GM21528 (cell line): ENCODE measurements around the gene CSF3R.
"Not testable (repeated sequence)": the region's sequence is repeated elsewhere in the genome, so short reads cannot be mapped to it uniquely, and the experiment has no call there.

Experiments used
- ATAC-seq: cut with Tn5 transposase; IDR thresholded peaks from one replicate; pipeline ENCODE4 v1.9.1; 2021; ENCODE audit warnings: mild to moderate bottlenecking, moderate library complexity; ENCODE audit not compliant: unreplicated experiment, low FRiP score

CSF3R gene

DNA sequence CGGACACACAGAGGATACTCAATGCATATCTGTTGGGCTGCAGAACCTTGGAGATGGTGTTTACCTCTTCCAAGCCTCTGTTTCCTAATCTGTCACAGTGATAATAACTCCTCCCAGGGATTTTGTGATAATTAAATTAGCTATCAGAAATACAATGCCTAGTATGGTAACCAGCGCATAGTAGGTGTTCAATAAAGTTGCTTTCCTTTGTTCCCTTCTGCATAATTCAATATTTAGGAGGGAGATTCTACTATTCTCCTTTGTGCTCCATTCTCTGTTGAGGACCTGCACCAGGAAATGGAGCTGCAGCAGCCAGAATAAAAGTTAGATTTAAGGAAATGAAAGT is 3.4 kb upstream of the CSF3R start:
- no peak for ATAC-seq

DNA sequence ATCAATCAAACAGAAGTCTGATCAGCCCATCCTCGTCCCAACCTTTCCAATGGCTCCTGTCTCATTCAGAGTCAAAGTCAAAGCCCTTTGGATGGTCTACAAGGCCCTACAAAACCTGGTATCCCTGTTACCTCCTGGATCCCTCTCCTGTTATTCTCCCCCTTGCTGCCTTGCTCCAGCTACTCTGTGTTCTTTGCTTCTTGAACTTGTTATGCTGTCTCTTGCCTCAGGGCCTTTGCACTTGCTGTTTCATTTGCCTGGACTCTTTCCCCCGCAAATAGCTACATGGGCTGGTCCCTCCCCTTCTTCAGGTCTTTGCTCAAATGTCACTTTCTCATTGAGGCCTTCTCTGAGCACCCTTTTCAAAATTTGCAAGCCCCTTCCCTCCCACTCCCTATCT is 1.4 kb upstream of the CSF3R start:
- no peak for ATAC-seq

GRCh38 chr1:36481771-36482723 is 666 bp downstream of the CSF3R start:
- ATAC-seq: no peak

GRCh38 chr1:36481091-36481490 is 1.6 kb downstream of the CSF3R start:
- no peak for ATAC-seq

DNA sequence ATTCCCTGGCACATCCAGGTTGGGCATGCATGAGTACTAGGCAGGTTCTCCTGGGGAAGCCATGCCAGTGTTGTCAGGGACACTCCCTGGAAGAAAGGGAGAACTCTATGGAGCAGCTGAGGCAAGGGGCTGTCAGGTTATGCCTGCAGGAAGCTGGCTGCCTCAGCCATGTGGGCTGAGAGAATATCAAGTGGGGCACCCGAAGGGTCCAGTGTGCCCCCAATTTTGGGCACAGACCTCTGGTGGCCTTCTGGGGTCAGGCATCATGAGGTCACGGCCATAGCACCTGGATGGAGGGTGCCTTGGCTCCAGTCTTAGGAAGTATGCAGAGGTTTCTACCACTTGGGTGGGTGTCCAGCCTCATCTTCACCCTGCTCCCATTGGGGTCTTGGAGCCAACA is 2.6 kb downstream of the CSF3R start:
- ATAC-seq: no peak

- no peak for ATAC-seq
These were observed 3.1 kb downstream of the CSF3R start for GRCh38 chr1:36479505-36480051.

DNA sequence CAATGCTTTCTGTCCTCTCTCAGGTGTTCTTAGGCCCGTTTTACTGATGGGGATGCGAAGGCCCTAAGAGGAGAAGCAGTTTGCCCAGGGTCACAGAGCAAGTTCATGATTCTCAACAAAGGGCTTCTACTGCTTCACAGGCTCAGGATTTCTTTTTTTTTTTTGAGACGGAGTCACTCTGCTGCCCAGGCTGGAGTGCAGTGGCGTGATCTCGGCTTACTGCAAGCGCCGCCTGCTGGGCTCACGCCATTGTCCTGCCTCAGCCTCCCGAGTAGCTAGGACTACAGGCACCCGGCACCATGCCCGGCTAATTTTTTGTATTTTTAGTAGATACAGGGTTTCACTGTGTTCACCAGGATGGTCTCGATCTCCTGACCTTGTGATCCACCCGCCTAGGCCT is 5.1 kb downstream of the CSF3R start:
- not testable (repeated sequence) for ATAC-seq

DNA sequence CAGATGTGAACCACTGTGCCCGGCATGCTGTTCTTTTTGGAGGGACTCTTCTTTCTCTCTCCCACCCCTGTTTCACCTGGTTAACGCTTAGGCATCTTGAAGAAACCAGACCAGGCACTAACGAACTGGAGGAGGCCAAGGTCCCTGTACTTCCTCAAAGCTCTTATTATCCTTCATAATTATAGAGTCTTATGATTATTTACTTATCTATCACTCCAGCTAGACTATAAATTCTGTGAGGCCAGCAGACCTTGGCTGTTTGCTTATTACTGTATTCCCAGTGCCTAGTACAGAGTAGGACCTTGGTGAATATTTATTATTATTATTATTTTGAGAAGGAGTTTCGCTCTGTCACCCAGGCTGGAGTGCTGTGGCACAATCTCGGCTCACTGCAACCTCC is 5.8 kb downstream of the CSF3R start:
- ATAC-seq: no peak

DNA sequence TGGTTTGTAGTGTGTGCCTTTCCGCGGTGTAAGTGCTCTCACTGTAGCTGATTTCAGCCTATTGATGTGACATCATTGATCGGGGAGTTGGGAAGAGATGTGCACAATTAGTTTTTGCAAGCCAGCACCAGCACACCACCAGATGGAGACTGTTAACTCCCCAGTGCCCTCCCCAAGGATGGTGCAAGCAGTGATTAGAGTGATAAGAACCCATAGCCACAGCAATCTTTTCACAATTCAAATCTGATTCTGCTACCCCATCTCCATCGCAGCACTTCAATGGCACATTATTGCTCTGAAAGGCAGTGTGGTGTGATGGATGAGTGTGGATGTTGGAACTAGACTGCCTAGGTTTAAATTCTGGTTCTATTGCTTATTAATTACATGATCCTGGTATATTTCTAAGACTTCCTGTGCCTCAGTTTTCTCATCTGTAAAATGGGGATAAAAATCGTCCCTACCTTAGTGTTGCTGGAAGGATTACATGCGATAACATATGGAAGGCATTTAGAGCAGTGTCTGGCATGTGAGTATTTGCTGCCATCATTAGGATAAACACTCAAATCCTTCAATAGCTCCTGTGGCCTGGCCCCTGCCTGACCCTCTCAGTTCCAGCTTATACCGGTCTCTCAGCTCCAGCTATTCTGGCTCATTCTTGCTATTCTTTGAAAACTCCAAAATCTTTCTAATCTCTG is 6.7 kb downstream of the CSF3R start:
- ATAC-seq: no peak

DNA sequence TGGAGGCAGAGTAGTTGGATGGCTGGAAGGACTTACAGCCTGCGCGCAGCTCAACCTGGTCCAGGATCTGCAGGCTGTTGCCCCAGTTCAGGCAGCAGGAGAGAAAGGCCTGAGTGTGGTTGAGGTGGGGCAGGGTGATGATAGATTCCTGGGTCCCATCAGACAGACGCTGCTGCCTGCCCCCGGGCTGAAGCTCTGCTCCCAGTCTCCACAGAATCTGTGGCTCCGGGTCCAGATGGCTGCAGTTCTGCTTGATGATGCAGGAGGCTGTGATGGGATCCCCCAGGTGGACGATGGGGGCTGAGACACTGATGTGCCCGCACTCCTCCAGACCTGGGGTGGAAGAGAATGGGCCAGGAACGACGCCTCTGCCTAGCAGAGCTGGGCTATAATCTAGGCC is 7.4 kb downstream of the CSF3R start:
- ATAC-seq: no peak

DNA sequence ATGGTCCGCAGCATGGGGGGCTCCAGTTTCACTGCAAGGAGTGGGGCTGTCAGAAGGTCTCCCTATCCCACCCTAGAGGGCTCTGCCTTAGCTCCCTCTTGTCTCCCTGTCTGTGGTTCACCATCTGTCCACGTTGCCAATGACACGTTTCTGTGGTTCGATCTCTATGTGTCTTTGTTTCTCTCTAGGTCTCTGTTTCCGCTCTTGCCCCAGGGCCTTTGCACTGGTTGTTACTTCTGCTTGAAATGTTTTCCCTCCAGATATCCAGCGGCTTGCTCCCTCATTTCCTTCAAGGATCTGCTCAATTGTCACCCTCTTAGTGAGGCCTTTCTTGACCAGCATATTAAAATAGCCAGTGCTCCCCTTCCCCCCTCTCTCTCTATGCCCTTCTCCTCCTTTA is 10.1 kb downstream of the CSF3R start:
- no peak for ATAC-seq

- no peak for ATAC-seq
These were observed 10.7 kb downstream of the CSF3R start for GRCh38 chr1:36471830-36472641.

GRCh38 chr1:36469163-36469562 is 13.6 kb downstream of the CSF3R start:
- no peak for ATAC-seq

GRCh38 chr1:36467700-36468455 is 14.8 kb downstream of the CSF3R start:
- ATAC-seq: no peak

GRCh38 chr1:36467027-36467410 is 15.7 kb downstream of the CSF3R start:
- no peak for ATAC-seq

- no peak for ATAC-seq
These were observed 16.2 kb downstream of the CSF3R start for GRCh38 chr1:36466370-36467026.

GRCh38 chr1:36465731-36466369 is 16.9 kb downstream of the CSF3R start:
- no peak for ATAC-seq

DNA sequence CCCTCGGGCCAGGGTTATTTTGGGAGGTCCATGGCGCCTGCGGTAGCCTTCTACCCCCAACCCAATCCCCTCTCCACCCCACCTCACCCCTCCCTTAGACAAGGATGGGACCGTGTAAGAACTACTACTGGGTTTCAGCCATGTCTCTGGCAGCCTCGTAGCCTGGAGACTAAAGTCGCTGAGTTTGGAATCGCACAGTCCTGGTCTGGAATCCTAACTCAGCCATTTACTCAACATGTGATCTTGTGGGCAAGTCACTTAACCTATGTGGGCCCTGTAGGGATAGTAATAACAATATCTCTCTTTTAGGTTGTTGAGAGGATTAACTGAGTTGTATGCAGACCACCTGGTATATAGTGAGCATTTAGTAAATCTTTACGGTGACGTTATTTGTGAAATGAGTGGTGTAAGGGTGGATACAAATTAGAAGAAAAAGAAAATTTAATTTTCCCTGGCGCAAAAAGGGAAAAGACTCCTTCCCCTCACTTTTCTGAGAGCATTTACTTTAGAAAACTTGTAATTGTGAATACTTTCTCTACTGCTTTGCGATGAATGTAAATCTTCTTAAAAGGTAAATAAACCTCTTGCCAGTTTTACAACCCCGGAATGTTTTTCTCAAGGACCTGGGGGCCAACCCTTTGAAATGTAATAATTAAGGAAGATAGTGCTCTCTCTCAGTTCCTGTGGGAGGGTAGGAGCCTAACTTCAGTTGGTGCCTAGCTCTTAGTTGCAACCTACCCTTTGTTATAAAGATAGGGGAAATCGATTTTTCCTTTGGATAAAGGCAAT is 17.9 kb downstream of the CSF3R start:
- ATAC-seq: peak; percentile 42
